OCI-LY3 (cell line): ENCODE measurements around the gene HMCN1.

Experiments
- H2AFZ ChIP-seq: fragments of 200-600, 300-600 bp; shearing (Covaris generic); 2 replicates; pipeline ENCODE4 v1.6.0; 2014; ENCODE audit warnings: antibody characterized with exemption, low read depth, low read length
- H3K27ac ChIP-seq: fragments of 200-600, 300-600 bp; sonication (generic); 2 replicates; pipeline ENCODE4 v1.5.1; 2014; ENCODE audit warnings: mild to moderate bottlenecking, low read length, moderate library complexity, mixed read lengths
- H3K27me3 ChIP-seq: fragments of 200-600, 300-600 bp; sonication (generic); 2 replicates; pipeline ENCODE4 v1.6.1; 2014; ENCODE audit warnings: low read depth, low read length, mixed read lengths
- H3K36me3 ChIP-seq: fragments of 200-600, 300-600 bp; sonication (generic); replicated peaks from 2 replicates; pipeline ENCODE3; 2014; ENCODE audit warnings: low read depth, low read length, mixed read lengths
- H3K4me1 ChIP-seq: fragments of 300-600, 200-600 bp; sonication (generic); 2 replicates; pipeline ENCODE4 v1.6.1; 2014; ENCODE audit warnings: low read length, mixed read lengths
- H3K4me2 ChIP-seq: fragments of 200-600, 300-600 bp; sonication (generic); 2 replicates; pipeline ENCODE4 v1.6.1; 2014; ENCODE audit warnings: low read length, mixed read lengths
- H3K4me3 ChIP-seq: fragments of 300-600, 200-600 bp; sonication (generic); 2 replicates; pipeline ENCODE4 v1.5.1; 2014; ENCODE audit warnings: antibody characterized with exemption, mild to moderate bottlenecking, low read length, moderate library complexity
- H3K79me2 ChIP-seq: fragments of 300-600, 200-600 bp; shearing (Covaris generic); 2 replicates; pipeline ENCODE4 v1.6.1; 2014; ENCODE audit warnings: mild to moderate bottlenecking, low read length, mixed read lengths
- H3K9ac ChIP-seq: fragments of 300-600, 200-600 bp; shearing (Covaris generic); 2 replicates; pipeline ENCODE4 v1.6.0; 2014; ENCODE audit warnings: mild to moderate bottlenecking, low read length, moderate library complexity
- H3K9me3 ChIP-seq: fragments of 200-600, 300-600 bp; shearing (Covaris generic); 2 replicates; pipeline ENCODE4 v1.6.1; 2014; ENCODE audit warnings: low read length, mixed read lengths; ENCODE audit not compliant: insufficient read depth
- H4K20me1 ChIP-seq: fragments of 200-600, 300-600 bp; sonication (generic); 2 replicates; pipeline ENCODE4 v1.6.1; 2016; ENCODE audit warnings: low read length, mixed read lengths; ENCODE audit not compliant: insufficient read depth
- EZH2phosphoT487 ChIP-seq: fragments of 200-600 bp; shearing (Covaris generic); IDR thresholded peaks from 2 replicates; pipeline ENCODE4 v1.6.1; 2018; ENCODE audit warnings: antibody characterized with exemption, mixed run types, low read depth
- TF ChIP-seq, protein P1 (sequence below): fragments of 200-600, 300-600 bp; sonication (generic); IDR thresholded peaks from 2 replicates; pipeline ENCODE4 v1.5.1; 2014; ENCODE audit warnings: antibody characterized with exemption, low read length, low read depth

The HMCN1 gene

DNA sequence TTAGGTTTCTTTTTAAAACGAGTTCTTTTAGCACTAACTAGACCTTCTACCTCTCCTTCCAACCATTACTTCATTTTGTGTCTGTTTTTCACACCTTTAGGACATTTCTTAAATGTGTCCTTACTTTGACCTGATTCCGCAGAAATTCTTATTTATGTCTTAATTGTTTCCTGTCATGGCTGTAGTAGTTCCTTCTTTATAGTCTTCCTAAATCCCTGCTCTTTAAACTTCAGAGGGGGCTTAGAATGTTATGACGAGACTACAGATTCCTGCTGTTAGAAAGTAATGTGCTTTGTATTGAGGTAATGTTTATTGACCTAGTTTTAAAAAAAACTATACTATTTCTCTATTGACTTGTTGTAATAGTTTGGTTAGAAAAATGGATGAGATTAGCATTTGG, 70.4 kb downstream of the HMCN1 start:
- Histone ChIP-seq H3K9ac (no peak overlapping the region), H3K27me3 (peaks cover 14% of the 10 kb centered on the region), H3K4me1 (peaks cover 7% of the 10 kb centered on the region), H3K79me2 (no peaks in the 10 kb centered on the region), H4K20me1 (no peaks in the 10 kb centered on the region), H3K4me3 (no peak overlapping the region), H3K27ac (no peak overlapping the region), H3K36me3 (no peaks in the 10 kb centered on the region), H3K4me2 (no peak overlapping the region), H2AFZ (no peak overlapping the region), H3K9me3 (0 out of 2 replicates have a peak, but pooled peaks cover under 1% of the 10 kb centered on the region)
- TF ChIP-seq, protein P1, sequence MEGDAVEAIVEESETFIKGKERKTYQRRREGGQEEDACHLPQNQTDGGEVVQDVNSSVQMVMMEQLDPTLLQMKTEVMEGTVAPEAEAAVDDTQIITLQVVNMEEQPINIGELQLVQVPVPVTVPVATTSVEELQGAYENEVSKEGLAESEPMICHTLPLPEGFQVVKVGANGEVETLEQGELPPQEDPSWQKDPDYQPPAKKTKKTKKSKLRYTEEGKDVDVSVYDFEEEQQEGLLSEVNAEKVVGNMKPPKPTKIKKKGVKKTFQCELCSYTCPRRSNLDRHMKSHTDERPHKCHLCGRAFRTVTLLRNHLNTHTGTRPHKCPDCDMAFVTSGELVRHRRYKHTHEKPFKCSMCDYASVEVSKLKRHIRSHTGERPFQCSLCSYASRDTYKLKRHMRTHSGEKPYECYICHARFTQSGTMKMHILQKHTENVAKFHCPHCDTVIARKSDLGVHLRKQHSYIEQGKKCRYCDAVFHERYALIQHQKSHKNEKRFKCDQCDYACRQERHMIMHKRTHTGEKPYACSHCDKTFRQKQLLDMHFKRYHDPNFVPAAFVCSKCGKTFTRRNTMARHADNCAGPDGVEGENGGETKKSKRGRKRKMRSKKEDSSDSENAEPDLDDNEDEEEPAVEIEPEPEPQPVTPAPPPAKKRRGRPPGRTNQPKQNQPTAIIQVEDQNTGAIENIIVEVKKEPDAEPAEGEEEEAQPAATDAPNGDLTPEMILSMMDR, result no peak
- TF ChIP-seq EZH2phosphoT487, result no peak

DNA sequence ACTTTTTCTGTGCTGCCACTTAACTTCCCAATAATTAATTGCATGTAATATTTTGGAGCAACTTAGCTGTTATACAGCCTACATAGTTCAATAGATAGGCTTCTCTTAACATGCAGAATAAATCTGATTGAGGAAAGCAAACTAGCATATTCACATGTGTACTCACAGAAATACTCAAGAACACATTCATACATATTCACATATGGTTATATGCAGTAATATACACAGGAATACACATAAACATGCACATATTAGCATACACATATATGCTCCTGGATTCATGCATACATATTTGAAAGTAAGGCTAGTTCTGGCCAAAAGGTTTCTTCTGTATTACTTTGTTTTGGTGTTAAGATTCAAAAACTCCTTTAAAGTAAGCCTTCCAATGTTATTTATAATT, 73.1 kb downstream of the HMCN1 start:
- TF ChIP-seq EZH2phosphoT487, result no peak
- TF ChIP-seq, protein P1, result no peak
- Histone ChIP-seq H4K20me1 (no peaks in the 10 kb centered on the region), H3K4me1 (peaks cover 7% of the 10 kb centered on the region), H3K4me2 (no peak overlapping the region), H3K27me3 (peaks cover 14% of the 10 kb centered on the region), H3K36me3 (no peaks in the 10 kb centered on the region), H3K9ac (no peak overlapping the region), H3K4me3 (no peak overlapping the region), H3K9me3 (no peaks in the 10 kb centered on the region), H2AFZ (no peak overlapping the region), H3K27ac (no peak overlapping the region), H3K79me2 (no peaks in the 10 kb centered on the region)

DNA sequence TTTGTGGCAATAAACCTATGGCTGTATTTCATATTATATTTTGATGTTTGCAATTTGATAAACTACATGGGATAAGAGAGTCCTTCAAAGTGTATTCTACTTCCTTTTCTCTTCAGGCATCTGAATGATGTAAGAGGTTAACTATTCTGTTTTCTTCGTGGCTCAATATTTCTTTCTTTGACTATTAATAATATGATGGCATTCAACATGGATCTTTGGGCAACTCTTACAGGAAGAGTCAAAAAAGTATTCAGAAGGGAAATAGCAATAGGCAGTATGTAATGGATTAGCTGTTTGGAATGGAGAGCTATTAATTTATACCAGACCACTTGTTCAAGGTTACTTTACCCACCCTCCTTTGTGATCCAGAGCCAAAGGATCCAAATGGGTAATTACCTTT, 74.4 kb downstream of the HMCN1 start:
- peaks cover 2% of the 10 kb centered on the region for H3K4me1 ChIP-seq
- H3K36me3 ChIP-seq, result no peaks in the 10 kb centered on the region
- H3K4me2 ChIP-seq, result no peak overlapping the region
- no peak overlapping the region for H3K27ac ChIP-seq
- no peak overlapping the region for H3K9ac ChIP-seq
- H2AFZ ChIP-seq, result no peak overlapping the region
- peaks cover 14% of the 10 kb centered on the region for H3K27me3 ChIP-seq
- H3K4me3 ChIP-seq, result no peak overlapping the region
- no peaks in the 10 kb centered on the region for H3K9me3 ChIP-seq
- no peaks in the 10 kb centered on the region for H4K20me1 ChIP-seq
- H3K79me2 ChIP-seq, result no peaks in the 10 kb centered on the region
- TF ChIP-seq, protein P1, result no peak
- TF ChIP-seq EZH2phosphoT487, result no peak

DNA sequence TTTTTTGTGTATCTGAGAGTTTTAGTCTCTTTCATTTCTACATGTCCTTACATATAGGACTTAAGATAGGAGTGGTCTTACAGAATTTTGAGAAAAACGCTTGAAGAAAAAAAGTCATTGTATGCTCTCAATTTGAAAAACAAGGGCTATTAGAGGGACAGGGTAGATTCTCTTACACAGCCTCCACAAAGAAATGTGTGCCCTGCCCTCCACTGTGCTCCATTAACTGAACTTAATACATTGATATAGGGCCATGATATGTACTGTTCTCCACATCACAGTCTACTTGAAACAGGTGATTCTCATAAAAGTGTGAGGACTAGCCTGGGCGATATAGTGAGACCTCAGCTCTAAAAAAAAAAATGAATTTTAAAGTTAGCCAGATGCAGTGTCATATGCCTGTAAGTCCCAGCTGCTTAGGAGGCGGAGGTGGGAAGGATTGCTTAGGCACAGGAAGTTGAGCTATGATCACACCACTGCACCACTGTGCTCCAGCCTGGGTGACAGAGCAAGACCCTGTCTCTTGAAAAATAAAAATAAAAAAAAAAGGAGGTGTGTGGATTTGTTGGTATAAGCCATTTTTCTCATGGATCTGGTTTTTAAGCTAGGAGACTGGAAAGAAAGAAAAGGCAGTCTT, 77.0 kb downstream of the HMCN1 start:
- Histone ChIP-seq H3K27me3 (0 out of 2 replicates have a peak, but pooled peaks cover 5% of the 10 kb centered on the region), H3K79me2 (no peaks in the 10 kb centered on the region), H3K9me3 (no peaks in the 10 kb centered on the region), H2AFZ (no peak overlapping the region), H4K20me1 (no peaks in the 10 kb centered on the region), H3K4me3 (no peak overlapping the region), H3K4me1 (no peaks in the 10 kb centered on the region), H3K9ac (no peak overlapping the region), H3K36me3 (no peaks in the 10 kb centered on the region), H3K4me2 (no peak overlapping the region), H3K27ac (no peak overlapping the region)
- TF ChIP-seq, protein P1, result no peak
- no peak for TF ChIP-seq EZH2phosphoT487
